Thoracic aorta (tissue), 2 donors: ENCODE results near the gene GPRC5D. TPM values are rescaled to one million over a fixed set of nuclear protein-coding genes. Genes with fewer than 3 reads are reported as not detected.

Source experiments
- ATAC-seq: fragments of 150-250 bp; one replicate; pipeline ENCODE4 v1.8.0; 2017; ENCODE audit warnings: low read depth; ENCODE audit not compliant: insufficient number of reproducible peaks, low FRiP score
- DNase-seq: peaks from one replicate; pipeline ENCODE4 v3.0.0-alpha.2; 2020; ENCODE audit warnings: low spot score
- H3K27ac ChIP-seq, 2 donors: fragments of 200-600 bp; sonication (generic); 1 replicate in 1 of 2; 2 replicates in 1 of 2; pipeline ENCODE4 v1.5.1; 2016; ENCODE audit warnings: mild to moderate bottlenecking in 2 of 2, moderate library complexity in 2 of 2
- H3K27me3 ChIP-seq: fragments of 200-600 bp; sonication (generic); replicated peaks from 2 replicates; pipeline ENCODE4 v1.6.0; 2016; ENCODE audit warnings: mild to moderate bottlenecking; ENCODE audit not compliant: insufficient read depth
- H3K36me3 ChIP-seq: fragments of 200-600 bp; sonication (generic); one replicate; pipeline ENCODE4 v1.5.1; 2016
- H3K4me1 ChIP-seq, 2 donors: fragments of 200-600 bp; sonication (generic); 1 replicate in 1 of 2; 2 replicates in 1 of 2; pipeline versions ENCODE4 v1.5.1 to v1.6.0; 2016; ENCODE audit warnings: low read depth in 2 of 2, mild to moderate bottlenecking in 1 of 2; ENCODE audit not compliant: control insufficient read depth in 1 of 2
- H3K4me3 ChIP-seq: fragments of 200-600 bp; sonication (generic); 2 replicates; pipeline ENCODE4 v1.5.1; 2016; ENCODE audit warnings: mild to moderate bottlenecking
- H3K9me3 ChIP-seq: fragments of 200-600 bp; sonication (generic); 2 replicates; pipeline ENCODE4 v1.5.1; 2016
- CTCF ChIP-seq: fragments of 200-600 bp; sonication (generic); IDR thresholded peaks from one replicate; pipeline ENCODE4 v1.5.1; 2019; ENCODE audit warnings: antibody characterized with exemption
- total RNA-seq, 2 donors: library from RNA; depleted of rRNA; stranded (reverse); fragments of >200 nt; gene quantifications; one replicate each; pipeline versions ENCODE4 v1.1.0 to v1.2.3, GENCODE V29; 2016

Gene GPRC5D
- not detected for total RNA-seq

- Histone ChIP-seq H3K36me3 (no peaks in the 10 kb centered on the region), H3K4me3 (no peak within 1 kb of the TSS), H3K9me3 (no peaks in the 10 kb centered on the region), H3K27me3 (no peaks in the 10 kb centered on the region), H3K4me1 (no peaks in the 10 kb centered on the region), H3K27ac (no peak within 1 kb of the TSS)
- ATAC-seq, result no peak
- TF ChIP-seq CTCF, result no peak
- DNase-seq, result no peak
Observed at GRCh38 chr12:12952036-12952435, at the start of gene GPRC5D. TSS of gene GPRC5D (minus strand) at chr12:12952170. CDS start at chr12:12950384, 1,786 bp downstream.

GRCh38 chr12:13001775-13002040, 49.7 kb upstream of the GPRC5D start:
- H3K27me3 ChIP-seq, result no peaks in the 10 kb centered on the region
- no peak for DNase-seq
- no peak for ATAC-seq
- H3K4me3 ChIP-seq, result peak overlapping the region; percentile 73
- no peak for TF ChIP-seq CTCF
- H3K9me3 ChIP-seq, result no peaks in the 10 kb centered on the region
- H3K4me1 ChIP-seq, result peaks cover 19 to 24% of the 10 kb centered on the region in 2 donors
- H3K27ac ChIP-seq, result peak overlapping the region; percentile 93 to 97
- H3K36me3 ChIP-seq, result no peaks in the 10 kb centered on the region

GRCh38 chr12:13000925-13001774, 49.2 kb upstream of the GPRC5D start:
- Histone ChIP-seq H3K27ac (peak overlapping the region; percentile 93 to 97), H3K36me3 (no peaks in the 10 kb centered on the region), H3K4me1 (peaks cover 19 to 26% of the 10 kb centered on the region in 2 donors), H3K4me3 (peak overlapping the region; percentile 73), H3K9me3 (no peaks in the 10 kb centered on the region), H3K27me3 (no peaks in the 10 kb centered on the region)
- ATAC-seq (peak; percentile 34), DNase-seq (no peak)
- TF ChIP-seq CTCF, result peak; percentile 45

GRCh38 chr12:13000616-13000924, 48.6 kb upstream of the GPRC5D start:
- TF ChIP-seq CTCF, result no peak
- DNase-seq (no peak), ATAC-seq (peak; percentile 26)
- H3K27me3 ChIP-seq, result no peaks in the 10 kb centered on the region
- H3K9me3 ChIP-seq, result no peaks in the 10 kb centered on the region
- H3K4me1 ChIP-seq, result peaks cover 19 to 32% of the 10 kb centered on the region in 2 donors
- peak overlapping the region; percentile 93 to 97 for H3K27ac ChIP-seq
- H3K4me3 ChIP-seq, result peak overlapping the region; percentile 73
- no peaks in the 10 kb centered on the region for H3K36me3 ChIP-seq

- no peaks in the 10 kb centered on the region for H3K36me3 ChIP-seq
- H3K27me3 ChIP-seq, result no peaks in the 10 kb centered on the region
- no peak for TF ChIP-seq CTCF
- H3K27ac ChIP-seq, result peak within 1 kb of the TSS; percentile 93 to 97
- H3K4me1 ChIP-seq, result peaks cover 19 to 33% of the 10 kb centered on the region in 2 donors
- ATAC-seq, result peak; percentile 86
- peak; percentile 83 for DNase-seq
- H3K9me3 ChIP-seq, result no peaks in the 10 kb centered on the region
- peak within 1 kb of the TSS; percentile 73 for H3K4me3 ChIP-seq
Observed at GRCh38 chr12:12999959-13000615, 48.1 kb upstream of the GPRC5D start, which contains the start of gene HEBP1. TSS of gene HEBP1 (minus strand) at chr12:13000265. CDS start at chr12:13000114, 151 bp downstream.
